Measurements from ENCODE around the gene PXDN.

Gene PXDN

GRCh38 chr2:1606421-1607235 is 137.7 kb downstream of the PXDN start:
- Histone ChIP-seq H3K27ac (no peak overlapping the region), H3K36me3 (ENCODE audit: insufficient read depth, low read length) (no peaks in the 10 kb centered on the region), H3K4me3 (no peak overlapping the region), H3K9me3 (ENCODE audit: low read depth, low read length) (no peaks in the 10 kb centered on the region), H3K9ac (ENCODE audit: insufficient read length) (no peak overlapping the region)
- DNase-seq (ENCODE audit: low read depth, low spot score), result no peak
- TF ChIP-seq EZH2 (IDR thresholded peaks at IDR 0.05) (no peak), FOXP2 (optimal IDR thresholded peaks at IDR 0.05; ENCODE audit: control extremely low read depth, extremely low read length, insufficient read depth) (no peak), POLR2AphosphoS5 (IDR thresholded peaks at IDR 0.05; ENCODE audit: borderline replicate concordance, low read depth, low read length) (no peak)

GRCh38 chr2:1606046-1606400 is 138.3 kb downstream of the PXDN start:
- no peak for TF ChIP-seq FOXP2 (optimal IDR thresholded peaks at IDR 0.05; ENCODE audit: control extremely low read depth, extremely low read length, insufficient read depth)
- no peak for TF ChIP-seq EZH2 (IDR thresholded peaks at IDR 0.05)
- TF ChIP-seq POLR2AphosphoS5 (IDR thresholded peaks at IDR 0.05; ENCODE audit: borderline replicate concordance, low read depth, low read length), result no peak
- H3K36me3 ChIP-seq (ENCODE audit: insufficient read depth, low read length), result no peaks in the 10 kb centered on the region
- no peak overlapping the region for H3K4me3 ChIP-seq
- no peaks in the 10 kb centered on the region for H3K9me3 ChIP-seq (ENCODE audit: low read depth, low read length)
- H3K27ac ChIP-seq, result no peak overlapping the region
- DNase-seq (ENCODE audit: low read depth, low spot score), result no peak
- H3K9ac ChIP-seq (ENCODE audit: insufficient read length), result no peak overlapping the region

GRCh38 chr2:1605102-1606045 is 138.9 kb downstream of the PXDN start:
- Histone ChIP-seq H3K4me3 (no peak overlapping the region), H3K9ac (ENCODE audit: insufficient read length) (no peak overlapping the region), H3K27ac (no peak overlapping the region), H3K9me3 (ENCODE audit: low read depth, low read length) (no peaks in the 10 kb centered on the region), H3K36me3 (ENCODE audit: insufficient read depth, low read length) (no peaks in the 10 kb centered on the region)
- TF ChIP-seq FOXP2 (optimal IDR thresholded peaks at IDR 0.05; ENCODE audit: control extremely low read depth, extremely low read length, insufficient read depth), result no peak
- TF ChIP-seq POLR2AphosphoS5 (IDR thresholded peaks at IDR 0.05; ENCODE audit: borderline replicate concordance, low read depth, low read length), result no peak
- TF ChIP-seq EZH2 (IDR thresholded peaks at IDR 0.05), result no peak
- DNase-seq (ENCODE audit: low read depth, low spot score), result no peak

- TF ChIP-seq EZH2 (IDR thresholded peaks at IDR 0.05) (no peak), POLR2AphosphoS5 (IDR thresholded peaks at IDR 0.05; ENCODE audit: borderline replicate concordance, low read depth, low read length) (no peak), FOXP2 (optimal IDR thresholded peaks at IDR 0.05; ENCODE audit: control extremely low read depth, extremely low read length, insufficient read depth) (no peak)
- H3K9ac ChIP-seq (ENCODE audit: insufficient read length), result no peak overlapping the region
- H3K27ac ChIP-seq, result no peak overlapping the region
- no peak overlapping the region for H3K4me3 ChIP-seq
- H3K36me3 ChIP-seq (ENCODE audit: insufficient read depth, low read length), result no peaks in the 10 kb centered on the region
- DNase-seq (ENCODE audit: low read depth, low spot score), result no peak
- H3K9me3 ChIP-seq (ENCODE audit: low read depth, low read length), result no peaks in the 10 kb centered on the region
These were observed 140.8 kb downstream of the PXDN start for GRCh38 chr2:1603521-1603920.

- no peaks in the 10 kb centered on the region for H3K36me3 ChIP-seq (ENCODE audit: insufficient read depth, low read length)
- no peak overlapping the region for H3K9ac ChIP-seq (ENCODE audit: insufficient read length)
- no peak overlapping the region for H3K27ac ChIP-seq
- no peak for DNase-seq (ENCODE audit: low read depth, low spot score)
- no peaks in the 10 kb centered on the region for H3K9me3 ChIP-seq (ENCODE audit: low read depth, low read length)
- no peak for TF ChIP-seq FOXP2 (optimal IDR thresholded peaks at IDR 0.05; ENCODE audit: control extremely low read depth, extremely low read length, insufficient read depth)
- no peak for TF ChIP-seq EZH2 (IDR thresholded peaks at IDR 0.05)
- TF ChIP-seq POLR2AphosphoS5 (IDR thresholded peaks at IDR 0.05; ENCODE audit: borderline replicate concordance, low read depth, low read length), result no peak
- H3K4me3 ChIP-seq, result no peak overlapping the region
These were observed 141.3 kb downstream of the PXDN start for GRCh38 chr2:1603059-1603458.

- no peak overlapping the region for H3K27ac ChIP-seq
- H3K9me3 ChIP-seq (ENCODE audit: low read depth, low read length), result no peaks in the 10 kb centered on the region
- H3K9ac ChIP-seq (ENCODE audit: insufficient read length), result no peak overlapping the region
These were observed 141.9 kb downstream of the PXDN start for GRCh38 chr2:1602278-1603010.

GRCh38 chr2:1601471-1602277 is 142.6 kb downstream of the PXDN start:
- no peak for TF ChIP-seq POLR2AphosphoS5 (IDR thresholded peaks at IDR 0.05; ENCODE audit: borderline replicate concordance, low read depth, low read length)
- TF ChIP-seq EZH2 (IDR thresholded peaks at IDR 0.05), result no peak
- TF ChIP-seq FOXP2 (optimal IDR thresholded peaks at IDR 0.05; ENCODE audit: control extremely low read depth, extremely low read length, insufficient read depth), result no peak
- no peak for DNase-seq (ENCODE audit: low read depth, low spot score)
- Histone ChIP-seq H3K4me3 (no peak overlapping the region), H3K9ac (ENCODE audit: insufficient read length) (no peak overlapping the region), H3K9me3 (ENCODE audit: low read depth, low read length) (no peaks in the 10 kb centered on the region), H3K36me3 (ENCODE audit: insufficient read depth, low read length) (no peaks in the 10 kb centered on the region), H3K27ac (no peak overlapping the region)

More at GRCh38 chr2:1602278-1603010, 141.9 kb downstream of the PXDN start:
- no peaks in the 10 kb centered on the region for H3K36me3 ChIP-seq (ENCODE audit: insufficient read depth, low read length)
- H3K4me3 ChIP-seq, result no peak overlapping the region
- no peak for DNase-seq (ENCODE audit: low read depth, low spot score)
- TF ChIP-seq EZH2 (IDR thresholded peaks at IDR 0.05), result no peak
- no peak for TF ChIP-seq POLR2AphosphoS5 (IDR thresholded peaks at IDR 0.05; ENCODE audit: borderline replicate concordance, low read depth, low read length)
- TF ChIP-seq FOXP2 (optimal IDR thresholded peaks at IDR 0.05; ENCODE audit: control extremely low read depth, extremely low read length, insufficient read depth), result no peak
